Muscle of leg (tissue), 11 donors: ENCODE measurements around the gene EPX. TPM values are rescaled to one million over a fixed set of nuclear protein-coding genes. Genes with fewer than 3 reads are reported as not detected.

Experiments
- DNase-seq: peaks from one replicate; pipeline ENCODE4 v3.0.0; 2013
- H3K27ac ChIP-seq: one replicate; pipeline ENCODE4 v1.5.1; 2013; ENCODE audit warnings: mild to moderate bottlenecking, low read length, control low read depth
- H3K27me3 ChIP-seq: one replicate; pipeline ENCODE4 v1.6.1; 2013; ENCODE audit warnings: low read length; ENCODE audit not compliant: control insufficient read depth, insufficient read depth
- H3K36me3 ChIP-seq: one replicate; pipeline ENCODE4 v1.6.1; 2013; ENCODE audit warnings: low read length; ENCODE audit not compliant: control insufficient read depth, insufficient read depth
- H3K4me1 ChIP-seq: one replicate; pipeline ENCODE4 v1.6.1; 2013; ENCODE audit warnings: low read length; ENCODE audit not compliant: control insufficient read depth, insufficient read depth
- H3K4me3 ChIP-seq: one replicate; pipeline ENCODE4 v1.5.1; 2013; ENCODE audit warnings: low read length, control low read depth
- H3K9me3 ChIP-seq: replicated peaks from 2 replicates; pipeline ENCODE4 v1.6.1; 2013; ENCODE audit warnings: low read depth, low read length; ENCODE audit not compliant: control insufficient read depth
- WGBS: methylation state at CpG from one replicate; pipeline ENCODE4 v1.1.5; 2013; ENCODE audit warnings: missing lambda C conversion rate; ENCODE audit not compliant: insufficient coverage; 5-methylcytosine and 5-hydroxymethylcytosine counted together
- polyA plus RNA-seq, 8 donors: library from polyadenylated mRNA; unstranded; fragments of 120-200 nt; gene quantifications; one replicate each; pipeline versions ENCODE4 v1.2.1 to v1.2.3, GENCODE V29; 2013; ENCODE audit warnings: inconsistent platforms in 1 of 8, low replicate concordance in 1 of 8; ENCODE audit not compliant: insufficient read length in 8 of 8, insufficient read depth in 1 of 8
- total RNA-seq: library from RNA; stranded (reverse); fragments of 120-200 nt; gene quantifications from one replicate; pipeline ENCODE4 v1.2.4, GENCODE V29; 2013

The EPX gene
- total and polyA plus RNA-seq, 9 donors, result 0.09 to 1.0 (median 0.35) TPM

- H3K27ac ChIP-seq, result no peak overlapping the region
- peak; percentile 11 for DNase-seq
- peaks cover 9% of the 10 kb centered on the region for H3K4me1 ChIP-seq
- H3K4me3 ChIP-seq, result peak overlapping the region; percentile 60
- peaks cover 3% of the 10 kb centered on the region for H3K36me3 ChIP-seq
- H3K9me3 ChIP-seq, result no peaks in the 10 kb centered on the region
- WGBS, result 79% methylated on average over 2 of the region's 7 CpGs
- no peaks in the 10 kb centered on the region for H3K27me3 ChIP-seq
These were observed 27.3 kb downstream of the EPX start for GRCh38 chr17:58219789-58220183.

- Histone ChIP-seq H3K27ac (no peak overlapping the region), H3K4me1 (peaks cover 4% of the 10 kb centered on the region), H3K4me3 (no peak overlapping the region), H3K36me3 (no peaks in the 10 kb centered on the region), H3K27me3 (peaks cover 7% of the 10 kb centered on the region), H3K9me3 (no peaks in the 10 kb centered on the region)
- DNase-seq, result no peak
- 50% methylated on average over 1 of the region's 1 CpG for WGBS
These were observed 31.8 kb downstream of the EPX start for GRCh38 chr17:58224315-58224714.

- H3K27me3 ChIP-seq, result peaks cover 16% of the 10 kb centered on the region
- 85% methylated on average over 3 of the region's 3 CpGs for WGBS
- DNase-seq, result no peak
- H3K27ac ChIP-seq, result no peak overlapping the region
- no peaks in the 10 kb centered on the region for H3K36me3 ChIP-seq
- H3K9me3 ChIP-seq, result no peaks in the 10 kb centered on the region
- peaks cover 2% of the 10 kb centered on the region for H3K4me1 ChIP-seq
- no peak overlapping the region for H3K4me3 ChIP-seq
These were observed 35.2 kb downstream of the EPX start for GRCh38 chr17:58227733-58228132.

GRCh38 chr17:58228679-58229078 is 36.2 kb downstream of the EPX start:
- Histone ChIP-seq H3K27me3 (peaks cover 20% of the 10 kb centered on the region), H3K27ac (no peak overlapping the region), H3K36me3 (no peaks in the 10 kb centered on the region), H3K4me1 (peaks cover 2% of the 10 kb centered on the region), H3K4me3 (no peak overlapping the region), H3K9me3 (no peaks in the 10 kb centered on the region)
- WGBS, result 34% methylated on average over 2 of the region's 3 CpGs
- no peak for DNase-seq

GRCh38 chr17:58229384-58229783 is 36.9 kb downstream of the EPX start:
- H3K4me1 ChIP-seq, result peaks cover 2% of the 10 kb centered on the region
- H3K4me3 ChIP-seq, result no peak overlapping the region
- no peaks in the 10 kb centered on the region for H3K9me3 ChIP-seq
- no peaks in the 10 kb centered on the region for H3K36me3 ChIP-seq
- H3K27me3 ChIP-seq, result peaks cover 21% of the 10 kb centered on the region
- DNase-seq, result no peak
- no peak overlapping the region for H3K27ac ChIP-seq
- 17% methylated on average over 1 of the region's 1 CpG for WGBS

DNA sequence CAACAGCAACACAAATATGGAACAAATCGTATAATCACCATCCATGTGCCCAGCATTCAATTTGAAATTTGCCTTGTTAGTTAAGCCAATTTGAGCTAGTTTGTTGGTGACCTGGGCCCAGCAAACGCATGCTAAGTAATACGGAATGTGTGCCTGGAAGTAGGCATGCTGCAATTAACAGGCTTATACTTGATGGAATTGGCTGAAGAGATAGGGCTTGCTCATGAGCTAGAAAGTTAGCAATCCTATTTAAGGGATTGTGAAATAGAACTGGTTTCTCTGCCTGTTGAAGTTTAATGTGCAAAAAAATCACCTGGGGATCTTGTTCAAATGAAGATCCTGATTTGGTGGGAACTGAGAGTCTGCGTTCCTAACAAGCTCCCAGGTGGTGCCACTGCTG is 37.4 kb downstream of the EPX start:
- Histone ChIP-seq H3K4me1 (peaks cover 2% of the 10 kb centered on the region), H3K27me3 (peaks cover 21% of the 10 kb centered on the region), H3K27ac (no peak overlapping the region), H3K9me3 (no peaks in the 10 kb centered on the region), H3K36me3 (no peaks in the 10 kb centered on the region), H3K4me3 (no peak overlapping the region)
- WGBS, result 89% methylated on average over 4 of the region's 4 CpGs
- no peak for DNase-seq

- no peak overlapping the region for H3K4me3 ChIP-seq
- peaks cover 29% of the 10 kb centered on the region for H3K27me3 ChIP-seq
- peak; percentile 15 for DNase-seq
- no peak overlapping the region for H3K27ac ChIP-seq
- 29% methylated on average over 2 of the region's 2 CpGs for WGBS
- H3K36me3 ChIP-seq, result no peaks in the 10 kb centered on the region
- H3K9me3 ChIP-seq, result no peaks in the 10 kb centered on the region
- H3K4me1 ChIP-seq, result peaks cover 2% of the 10 kb centered on the region
These were observed 39.1 kb downstream of the EPX start for GRCh38 chr17:58231641-58232040.

DNA sequence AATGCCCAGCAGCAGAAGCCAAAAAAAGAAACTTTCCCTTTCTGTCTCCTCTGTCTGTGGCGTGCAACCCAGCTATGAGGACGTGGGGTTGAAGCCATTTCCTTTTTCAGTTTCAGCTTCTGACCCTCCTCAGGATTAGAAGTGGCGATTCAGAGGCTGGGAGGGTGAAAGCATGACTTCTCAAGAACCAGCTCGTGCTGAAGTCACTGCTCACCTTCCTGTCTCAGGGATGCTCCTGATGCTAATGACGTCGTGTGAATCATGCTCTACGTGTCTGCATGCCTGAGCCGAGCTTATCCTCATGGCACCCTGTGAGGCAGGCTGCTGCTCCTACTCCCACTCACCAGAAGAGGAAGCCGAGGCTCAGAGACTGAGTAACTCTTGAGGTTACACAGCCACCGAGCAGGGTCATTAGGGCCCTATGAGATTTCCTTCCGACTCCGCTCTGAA is 40.2 kb downstream of the EPX start:
- no peak overlapping the region for H3K27ac ChIP-seq
- WGBS, result 41% methylated on average over 8 of the region's 12 CpGs
- H3K36me3 ChIP-seq, result no peaks in the 10 kb centered on the region
- no peak overlapping the region for H3K4me3 ChIP-seq
- peak; percentile 8 for DNase-seq
- H3K27me3 ChIP-seq, result peaks cover 26% of the 10 kb centered on the region
- H3K4me1 ChIP-seq, result peaks cover 2% of the 10 kb centered on the region
- no peaks in the 10 kb centered on the region for H3K9me3 ChIP-seq

GRCh38 chr17:58233543-58233942 is 41.0 kb downstream of the EPX start:
- Histone ChIP-seq H3K27me3 (peaks cover 26% of the 10 kb centered on the region), H3K36me3 (no peaks in the 10 kb centered on the region), H3K27ac (no peak overlapping the region), H3K4me3 (no peak overlapping the region), H3K4me1 (peaks cover 2% of the 10 kb centered on the region), H3K9me3 (no peaks in the 10 kb centered on the region)
- DNase-seq, result no peak
- WGBS, result no CpG with 5 or more reads among the region's 3 CpGs

- DNase-seq, result no peak
- Histone ChIP-seq H3K9me3 (no peaks in the 10 kb centered on the region), H3K27ac (no peak overlapping the region), H3K4me3 (no peak overlapping the region), H3K36me3 (no peaks in the 10 kb centered on the region), H3K4me1 (peaks cover 2% of the 10 kb centered on the region), H3K27me3 (peaks cover 30% of the 10 kb centered on the region)
- WGBS, result 95% methylated on average over 2 of the region's 3 CpGs
These were observed 42.0 kb downstream of the EPX start for GRCh38 chr17:58234512-58234911.

DNA sequence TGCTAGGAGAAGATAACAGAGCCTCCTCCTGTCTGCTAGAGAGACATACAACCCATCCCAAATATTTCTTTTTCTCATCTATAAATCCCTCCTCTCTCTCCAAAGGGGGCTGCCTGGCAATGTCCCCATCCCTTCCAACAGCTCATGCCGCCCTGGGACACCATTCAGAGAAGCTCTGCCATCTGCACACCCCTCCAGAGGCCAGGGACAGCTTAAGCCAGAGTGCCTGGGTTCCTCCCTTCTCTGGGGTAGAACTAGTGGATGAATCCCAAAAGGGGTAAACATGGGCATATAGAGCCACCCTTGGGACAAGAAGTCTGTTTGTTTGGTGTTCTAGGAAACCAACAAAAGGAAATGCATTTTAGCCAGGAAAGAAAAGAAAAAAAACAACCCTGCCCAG is 43.3 kb downstream of the EPX start:
- H3K27ac ChIP-seq, result no peak overlapping the region
- no peaks in the 10 kb centered on the region for H3K9me3 ChIP-seq
- no peak for DNase-seq
- H3K4me1 ChIP-seq, result peaks cover 2% of the 10 kb centered on the region
- peaks cover 34% of the 10 kb centered on the region for H3K27me3 ChIP-seq
- no peak overlapping the region for H3K4me3 ChIP-seq
- H3K36me3 ChIP-seq, result no peaks in the 10 kb centered on the region
- no CpG with 5 or more reads among the region's 1 CpG for WGBS
